Panc1 (cell line): Measurements from ENCODE around the gene PLEKHG2. TPM values are rescaled to one million over a fixed set of nuclear protein-coding genes. Genes with fewer than 3 reads are reported as not detected.

Source experiments
- ATAC-seq: fragments of 200-7000 bp; cut with Tn5 transposase; 2 replicates; pipeline ENCODE4 v1.9.1; 2020; ENCODE audit warnings: mild to moderate bottlenecking, moderate library complexity
- BruUV-seq: library from RNA; stranded (reverse); fragments of 400-500 nt; replicated peaks from 2 replicates; lab custom pipeline; 2021; lab: Mats Ljungman, UMichigan
- CTCF ChIA-PET: fragments of 300-600 bp; sonication (Branson Sonifier 250); formaldehyde crosslinking; loops from one replicate; lab custom pipeline; 2022; ENCODE audit warnings: antibody characterized with exemption; lab: Charles Lee
- POLR2A ChIA-PET: fragments of 300-600 bp; sonication (Branson Sonifier 250); formaldehyde crosslinking; loops from one replicate; lab custom pipeline; 2022; ENCODE audit warnings: antibody characterized with exemption; lab: Charles Lee
- DNase-seq: peaks from one replicate; pipeline ENCODE4 v3.0.0-alpha.2; 2010; ENCODE audit warnings: low read depth, low spot score
- H3K27ac ChIP-seq: 2 replicates; pipeline ENCODE4 v1.5.1; 2011; ENCODE audit warnings: mild to moderate bottlenecking, low read length, inconsistent platforms
- H3K27me3 ChIP-seq: fragments of 200-500 bp; sonication (Bioruptor generic); 2 replicates; pipeline ENCODE4 v1.6.0; 2014; ENCODE audit warnings: low read length, inconsistent platforms; ENCODE audit not compliant: control insufficient read depth, insufficient read depth
- H3K36me3 ChIP-seq: fragments of 200-500 bp; sonication (Bioruptor generic); 2 replicates; pipeline ENCODE4 v1.5.1; 2014; ENCODE audit warnings: inconsistent platforms, mild to moderate bottlenecking, low read length, moderate library complexity; ENCODE audit not compliant: control insufficient read depth, insufficient read depth
- H3K4me1 ChIP-seq: 2 replicates; pipeline ENCODE4 v1.5.1; 2011; ENCODE audit warnings: inconsistent platforms, mild to moderate bottlenecking, low read length, moderate library complexity; ENCODE audit not compliant: control insufficient read depth, insufficient read depth
- H3K4me3 ChIP-seq, 2 experiments: 2 replicates each; pipeline ENCODE4 v1.5.1; 2011 to 2012; ENCODE audit warnings: low read depth in 2 of 2, low read length in 2 of 2, mild to moderate bottlenecking in 2 of 2, inconsistent platforms in 1 of 2, moderate library complexity in 1 of 2
- H3K9me3 ChIP-seq: fragments of 200-500 bp; sonication (Bioruptor generic); 2 replicates; pipeline ENCODE4 v1.5.1; 2014; ENCODE audit warnings: low read depth, mild to moderate bottlenecking, inconsistent platforms, low read length, moderate library complexity; ENCODE audit not compliant: control insufficient read depth, insufficient read depth
- POLR2AphosphoS5 ChIP-seq: IDR thresholded peaks from 2 replicates; pipeline ENCODE4 v1.6.1; 2012; ENCODE audit warnings: mild to moderate bottlenecking, low read depth, low read length, moderate library complexity
- SIN3A ChIP-seq: IDR thresholded peaks from 2 replicates; pipeline ENCODE4 v1.6.1; 2012; ENCODE audit warnings: low read depth, mild to moderate bottlenecking, low read length, moderate library complexity, borderline replicate concordance; ENCODE audit not compliant: insufficient read depth
- TCF7L2 ChIP-seq: IDR thresholded peaks from 2 replicates; pipeline ENCODE4 v1.6.1; 2011; ENCODE audit warnings: mild to moderate bottlenecking, low read depth, low read length, inconsistent platforms
- in situ Hi-C: cut with HindIII; loops from 2 replicates; pipeline ENCODE4 v1.10.0; 2016; ENCODE audit warnings: low sequenced_read_pairs, low pct_unique_long_range_greater_than_20kb
- intact Hi-C: fragments of 100-400 bp; cut with micrococcal nuclease; formaldehyde crosslinking; loops from one replicate; pipeline ENCODE4 v1.10.0; 2022; ENCODE audit not compliant: unreplicated experiment
- total RNA-seq: library from RNA; stranded (reverse); gene quantifications from one replicate; pipeline ENCODE4 v1.2.1, GENCODE V29; 2021; ENCODE audit not compliant: unreplicated experiment
- TF ChIP-seq, protein P1 (sequence below), 2 experiments: IDR thresholded peaks; 2 replicates each; pipeline ENCODE4 v1.6.1; 2011 to 2012; ENCODE audit warnings: low read depth in 2 of 2, control low read depth in 1 of 2, low read length in 1 of 2, mild to moderate bottlenecking in 1 of 2, moderate library complexity in 1 of 2; ENCODE audit not compliant: insufficient read depth in 1 of 2
- TF ChIP-seq, protein P2 (sequence below): fragments of 450-650 bp; IDR thresholded peaks from 2 replicates; pipeline ENCODE4 v1.5.1; 2017; ENCODE audit warnings: mild to moderate bottlenecking

Gene PLEKHG2
- total RNA-seq, 1 experiment from 2014 or later, result 1,988 TPM

DNA sequence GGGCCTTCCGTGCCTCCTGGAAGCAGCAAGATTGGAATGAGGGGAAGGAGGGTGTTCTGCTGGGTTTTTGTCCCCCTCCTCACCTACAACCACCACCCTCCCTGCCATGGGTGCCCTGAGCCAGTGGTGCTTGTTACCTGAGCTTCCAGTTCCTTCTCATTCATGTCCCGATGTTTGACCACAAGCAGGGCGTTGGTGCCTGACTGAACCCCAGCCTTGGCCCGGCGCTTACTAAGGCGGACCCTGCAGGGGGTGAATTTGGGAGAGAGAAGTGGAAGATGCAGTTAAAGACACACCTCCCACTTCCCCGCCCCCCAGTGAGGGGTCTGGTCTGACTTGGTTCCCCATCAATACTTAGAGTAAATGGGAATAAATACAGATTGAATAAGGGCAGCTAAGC is 25.9 kb upstream of the PLEKHG2 start:
- TF ChIP-seq, protein P1, sequence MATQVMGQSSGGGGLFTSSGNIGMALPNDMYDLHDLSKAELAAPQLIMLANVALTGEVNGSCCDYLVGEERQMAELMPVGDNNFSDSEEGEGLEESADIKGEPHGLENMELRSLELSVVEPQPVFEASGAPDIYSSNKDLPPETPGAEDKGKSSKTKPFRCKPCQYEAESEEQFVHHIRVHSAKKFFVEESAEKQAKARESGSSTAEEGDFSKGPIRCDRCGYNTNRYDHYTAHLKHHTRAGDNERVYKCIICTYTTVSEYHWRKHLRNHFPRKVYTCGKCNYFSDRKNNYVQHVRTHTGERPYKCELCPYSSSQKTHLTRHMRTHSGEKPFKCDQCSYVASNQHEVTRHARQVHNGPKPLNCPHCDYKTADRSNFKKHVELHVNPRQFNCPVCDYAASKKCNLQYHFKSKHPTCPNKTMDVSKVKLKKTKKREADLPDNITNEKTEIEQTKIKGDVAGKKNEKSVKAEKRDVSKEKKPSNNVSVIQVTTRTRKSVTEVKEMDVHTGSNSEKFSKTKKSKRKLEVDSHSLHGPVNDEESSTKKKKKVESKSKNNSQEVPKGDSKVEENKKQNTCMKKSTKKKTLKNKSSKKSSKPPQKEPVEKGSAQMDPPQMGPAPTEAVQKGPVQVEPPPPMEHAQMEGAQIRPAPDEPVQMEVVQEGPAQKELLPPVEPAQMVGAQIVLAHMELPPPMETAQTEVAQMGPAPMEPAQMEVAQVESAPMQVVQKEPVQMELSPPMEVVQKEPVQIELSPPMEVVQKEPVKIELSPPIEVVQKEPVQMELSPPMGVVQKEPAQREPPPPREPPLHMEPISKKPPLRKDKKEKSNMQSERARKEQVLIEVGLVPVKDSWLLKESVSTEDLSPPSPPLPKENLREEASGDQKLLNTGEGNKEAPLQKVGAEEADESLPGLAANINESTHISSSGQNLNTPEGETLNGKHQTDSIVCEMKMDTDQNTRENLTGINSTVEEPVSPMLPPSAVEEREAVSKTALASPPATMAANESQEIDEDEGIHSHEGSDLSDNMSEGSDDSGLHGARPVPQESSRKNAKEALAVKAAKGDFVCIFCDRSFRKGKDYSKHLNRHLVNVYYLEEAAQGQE (IDR thresholded peaks at IDR 0.05; ENCODE audit: insufficient read depth in 1 of 2, low read depth in 2 of 2, low read length in 1 of 2), result no peak
- TF ChIP-seq SIN3A (no peak), TCF7L2 (no peak), POLR2AphosphoS5 (no peak)
- TF ChIP-seq, protein P2, sequence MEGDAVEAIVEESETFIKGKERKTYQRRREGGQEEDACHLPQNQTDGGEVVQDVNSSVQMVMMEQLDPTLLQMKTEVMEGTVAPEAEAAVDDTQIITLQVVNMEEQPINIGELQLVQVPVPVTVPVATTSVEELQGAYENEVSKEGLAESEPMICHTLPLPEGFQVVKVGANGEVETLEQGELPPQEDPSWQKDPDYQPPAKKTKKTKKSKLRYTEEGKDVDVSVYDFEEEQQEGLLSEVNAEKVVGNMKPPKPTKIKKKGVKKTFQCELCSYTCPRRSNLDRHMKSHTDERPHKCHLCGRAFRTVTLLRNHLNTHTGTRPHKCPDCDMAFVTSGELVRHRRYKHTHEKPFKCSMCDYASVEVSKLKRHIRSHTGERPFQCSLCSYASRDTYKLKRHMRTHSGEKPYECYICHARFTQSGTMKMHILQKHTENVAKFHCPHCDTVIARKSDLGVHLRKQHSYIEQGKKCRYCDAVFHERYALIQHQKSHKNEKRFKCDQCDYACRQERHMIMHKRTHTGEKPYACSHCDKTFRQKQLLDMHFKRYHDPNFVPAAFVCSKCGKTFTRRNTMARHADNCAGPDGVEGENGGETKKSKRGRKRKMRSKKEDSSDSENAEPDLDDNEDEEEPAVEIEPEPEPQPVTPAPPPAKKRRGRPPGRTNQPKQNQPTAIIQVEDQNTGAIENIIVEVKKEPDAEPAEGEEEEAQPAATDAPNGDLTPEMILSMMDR, result no peak
- ATAC-seq (no peak), DNase-seq (no peak)
- ChIA-PET POLR2A (interaction anchor here (0.5 to 2.0 kb wide), 8 partner anchors 10 to 49 kb away, joined by 3 to 8 read pairs (median 4); partner anchors contain the start of genes RPS16 and SAMD4B), CTCF (interaction anchor here (0.6 to 1.5 kb wide), 3 partner anchors 11 to 147 kb away, joined by 3 to 12 read pairs (median 3); no protein-coding TSS in a partner anchor)
- Histone ChIP-seq H3K9me3 (no peaks in the 10 kb centered on the region), H3K27me3 (no peaks in the 10 kb centered on the region), H3K4me3 (no peak overlapping the region), H3K36me3 (peaks cover 80% of the 10 kb centered on the region), H3K4me1 (peaks cover 37% of the 10 kb centered on the region), H3K27ac (peak overlapping the region; percentile 0; the same call in 1 of the 2 replicates)
- in situ Hi-C loops, result no loop called here
- BruUV-seq, result no TSS peak
- intact Hi-C loops, result no loop called here

DNA sequence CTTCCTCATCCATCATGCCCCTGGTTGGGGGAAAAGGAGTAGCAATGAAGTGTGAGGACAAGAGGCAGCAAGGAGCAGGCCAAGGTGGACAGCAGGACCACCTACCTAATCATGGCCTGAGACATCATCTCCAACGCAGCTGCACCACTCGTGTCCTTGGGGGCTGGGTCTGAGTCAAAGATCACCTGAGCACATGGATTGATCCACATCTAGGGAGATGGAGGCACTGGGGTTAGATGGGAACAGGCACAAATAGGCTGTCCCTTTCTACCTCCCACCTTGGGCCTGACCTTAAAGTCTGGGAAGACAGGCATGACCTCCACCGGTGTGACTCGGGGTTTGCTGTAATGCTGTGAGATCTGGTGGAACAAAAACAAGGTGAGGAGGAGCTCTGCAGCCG is 23.8 kb upstream of the PLEKHG2 start:
- intact Hi-C loops, result no loop called here
- POLR2A ChIA-PET, result interaction anchor here (0.6 to 6.4 kb wide), 14 partner anchors 9 to 445 kb away, joined by 3 to 145 read pairs (median 5); partner anchors contain the start of genes DYRK1B, RPS16, SAMD4B and ZFP36
- Histone ChIP-seq H3K27me3 (no peaks in the 10 kb centered on the region), H3K4me3 (no peak overlapping the region), H3K9me3 (no peaks in the 10 kb centered on the region), H3K4me1 (peaks cover 44% of the 10 kb centered on the region), H3K27ac (peak overlapping the region; percentile 86), H3K36me3 (peaks cover 65% of the 10 kb centered on the region)
- TF ChIP-seq SIN3A, result no peak
- TF ChIP-seq TCF7L2, result no peak
- TF ChIP-seq, protein P2, result no peak
- TF ChIP-seq, protein P1 (IDR thresholded peaks at IDR 0.05; ENCODE audit: insufficient read depth in 1 of 2, low read depth in 2 of 2, low read length in 1 of 2), result no peak
- TF ChIP-seq POLR2AphosphoS5, result no peak
- in situ Hi-C loops, result no loop called here
- CTCF ChIA-PET, result interaction anchor here (1.4 kb wide), 1 partner anchor 9 kb away, joined by 4 read pairs; no protein-coding TSS in a partner anchor
- BruUV-seq, result TSS peak; percentile 91
- DNase-seq, result no peak
- ATAC-seq, result no peak
